HepG2 (cell line): ENCODE data around the gene STAMBPL1. TPM values are rescaled to one million over a fixed set of nuclear protein-coding genes. Genes with fewer than 3 reads are reported as not detected.

ENCODE experiments used
- ATAC-seq: fragments of 200-7000 bp; cut with Tn5 transposase; 3 replicates; pipeline ENCODE4 v1.9.1; 2020; ENCODE audit warnings: mild to moderate bottlenecking, moderate library complexity
- BruUV-seq: library from RNA; stranded (reverse); fragments of 400-500 nt; replicated peaks from 2 replicates; lab custom pipeline; 2021; lab: Mats Ljungman, UMichigan
- CTCF ChIA-PET: fragments of 300-600 bp; formaldehyde crosslinking; extraction: SDS; loops from one replicate; lab custom pipeline; 2021; ENCODE audit warnings: low total read pairs, inconsistent platforms, low intra/inter-chr PET ratio; lab: Yijun Ruan, JAX
- POLR2A ChIA-PET: fragments of 350-600 bp; sonication (Branson Sonifier 250); formaldehyde crosslinking; loops from one replicate; lab custom pipeline; 2020; ENCODE audit warnings: antibody characterized with exemption, inconsistent platforms; lab: Yijun Ruan, JAX
- DNase-seq: peaks from one replicate; pipeline ENCODE4 v3.0.0-alpha.2; 2015; ENCODE audit warnings: low spot score
- FAIRE-seq: peaks from 3 replicates; lab custom pipeline; 2011; peaks lifted over from hg19 to GRCh38; lab: Jason Lieb, UNC
- H2AFZ ChIP-seq: one replicate; pipeline ENCODE4 v1.6.1; 2011; ENCODE audit warnings: low read length, inconsistent platforms
- H3K27ac ChIP-seq: fragments of 300-600 bp; 3 replicates; pipeline ENCODE4 v1.8.0; 2011; ENCODE audit warnings: mixed run types, mild to moderate bottlenecking, mixed read lengths, low read length, inconsistent platforms; ENCODE audit not compliant: insufficient read depth; ENCODE audit errors: extremely low read length
- H3K27me3 ChIP-seq, 2 experiments: fragments of 200-600 bp in 1 of 2; 2 replicates in 1 of 2; 3 replicates in 1 of 2; pipeline versions ENCODE4 v1.6.0 to v1.8.0; 2011; ENCODE audit warnings: low read length in 2 of 2, mild to moderate bottlenecking in 2 of 2, moderate library complexity in 2 of 2, inconsistent platforms in 1 of 2; ENCODE audit not compliant: insufficient read depth in 2 of 2, control insufficient read depth in 1 of 2
- H3K36me3 ChIP-seq, 2 experiments: fragments of 200-600 bp in 1 of 2; replicated peaks in 1 of 2; 2 replicates in 1 of 2; 3 replicates in 1 of 2; pipeline versions ENCODE4 v1.5.1 to v1.8.0; 2011; ENCODE audit warnings: low read length in 2 of 2, inconsistent platforms in 1 of 2; ENCODE audit not compliant: insufficient read depth in 2 of 2, control insufficient read depth in 1 of 2
- H3K4me1 ChIP-seq: 2 replicates; pipeline ENCODE4 v1.5.1; 2012; ENCODE audit warnings: low read length, inconsistent platforms; ENCODE audit not compliant: insufficient read depth
- H3K4me2 ChIP-seq: 2 replicates; pipeline ENCODE4 v1.6.0; 2011; ENCODE audit warnings: low read depth, low read length, inconsistent platforms
- H3K4me3 ChIP-seq, 3 experiments: fragments of 200-600 bp in 1 of 3; sonication (generic), shearing (Covaris generic) in 1 of 3; replicated peaks in 1 of 3; 2 replicates each; pipeline ENCODE4 v1.5.1; 2011 to 2016; ENCODE audit warnings: low read length in 3 of 3, inconsistent platforms in 2 of 3, low read depth in 2 of 3, mild to moderate bottlenecking in 2 of 3, control low read depth in 1 of 3, mixed read lengths in 1 of 3; ENCODE audit not compliant: insufficient read depth in 1 of 3
- H3K79me2 ChIP-seq: one replicate; pipeline ENCODE4 v1.6.1; 2011; ENCODE audit warnings: low read length, inconsistent platforms; ENCODE audit not compliant: insufficient read depth
- H3K9ac ChIP-seq: 2 replicates; pipeline ENCODE4 v1.6.0; 2011; ENCODE audit warnings: mild to moderate bottlenecking, low read depth, low read length, inconsistent platforms; ENCODE audit not compliant: insufficient read depth
- H3K9me3 ChIP-seq: 2 replicates; pipeline ENCODE4 v1.5.1; 2012; ENCODE audit warnings: mild to moderate bottlenecking, low read length
- H4K20me1 ChIP-seq: 2 replicates; pipeline ENCODE4 v1.6.0; 2011; ENCODE audit warnings: inconsistent platforms, mild to moderate bottlenecking, low read length, moderate library complexity; ENCODE audit not compliant: insufficient read depth
- CEBPG ChIP-seq: IDR thresholded peaks from 2 replicates; pipeline ENCODE4 v1.6.1; 2016
- FOXP4 ChIP-seq: sonication (generic); formaldehyde crosslinking; IDR thresholded peaks from 2 replicates; pipeline ENCODE4 v1.4.0; 2020; ENCODE audit warnings: missing genetic modification reagents
- PRPF4 ChIP-seq: fragments of 200-400 bp; formaldehyde crosslinking; IDR thresholded peaks from 2 replicates; pipeline ENCODE4 v1.6.1; 2016; ENCODE audit warnings: low read length, low read depth; ENCODE audit not compliant: poor library complexity, severe bottlenecking
- ZBTB10 ChIP-seq: sonication (generic); formaldehyde crosslinking; IDR thresholded peaks from 2 replicates; pipeline ENCODE4 v1.4.0; 2020; ENCODE audit warnings: missing genetic modification reagents, borderline replicate concordance
- ZKSCAN5 ChIP-seq: sonication (generic); formaldehyde crosslinking; IDR thresholded peaks from 2 replicates; pipeline ENCODE4 v1.5.1; 2020; ENCODE audit warnings: mild to moderate bottlenecking, missing genetic modification reagents
- ZNF292 ChIP-seq: sonication (generic); formaldehyde crosslinking; IDR thresholded peaks from 2 replicates; pipeline ENCODE4 v1.8.1; 2022; ENCODE audit warnings: mild to moderate bottlenecking, low read depth, missing genetic modification reagents, borderline replicate concordance
- in situ Hi-C: cut with HindIII; loops from 2 replicates; pipeline ENCODE4 v1.10.0; 2017; ENCODE audit warnings: low pct_unique_long_range_greater_than_20kb; ENCODE audit not compliant: extremely low pct_ligation_motif_present
- intact Hi-C: fragments of 100-400 bp; cut with micrococcal nuclease; formaldehyde crosslinking; loops from one replicate; pipeline ENCODE4 v1.10.0; 2022; ENCODE audit not compliant: unreplicated experiment
- polyA plus RNA-seq, 8 experiments: library from polyadenylated mRNA; depleted of rRNA in 3 of 8; stranded (reverse) in 7 of 8; unstranded in 1 of 8; fragments of >200 nt; fragmentation: Illumina TruSeq in 4 of 8; extraction: Trizol in 4 of 8; gene quantifications; 2 replicates each; pipeline versions ENCODE4 v1.2.1 to v1.2.3, GENCODE V29; 2011 to 2016; ENCODE audit warnings: low read depth in 4 of 8, missing spikeins in 1 of 8, mixed read lengths in 1 of 8; ENCODE audit not compliant: insufficient read depth in 1 of 8
- total RNA-seq, 5 experiments: library from RNA; depleted of rRNA; stranded (reverse); fragments of >200 nt; fragmentation: Illumina TruSeq; extraction: Trizol; gene quantifications; 2 replicates each; pipeline ENCODE4 v1.2.3, GENCODE V29; 2016; ENCODE audit warnings: low read depth in 1 of 5

Gene STAMBPL1
- total and polyA plus RNA-seq, 2 of the 13 experiments (the other 11 are each of a cell fraction or from before 2014, with no cell fraction given): 1.4 to 1.5 TPM

GRCh38 chr10:88857831-88858230 is 22.2 kb upstream of the STAMBPL1 start:
- no peak for DNase-seq
- ChIA-PET CTCF (no interaction called here), POLR2A (no interaction called here)
- no peaks in the 10 kb centered on the region for H4K20me1 ChIP-seq
- ATAC-seq: no peak
- no peaks in the 10 kb centered on the region for H3K4me1 ChIP-seq
- no peak overlapping the region for H3K4me2 ChIP-seq
- intact Hi-C loops: no loop called here
- H2AFZ ChIP-seq: no peak overlapping the region
- no peak overlapping the region for H3K27ac ChIP-seq
- no peaks in the 10 kb centered on the region for H3K79me2 ChIP-seq
- H3K9me3 ChIP-seq: no peaks in the 10 kb centered on the region
- in situ Hi-C loops: no loop called here
- no peak overlapping the region for H3K9ac ChIP-seq
- no peaks in the 10 kb centered on the region for H3K27me3 ChIP-seq
- TF ChIP-seq FOXP4 (CRISPR knock-in tag): no peak
- no peak for TF ChIP-seq PRPF4
- no peak for TF ChIP-seq ZKSCAN5
- no peak for TF ChIP-seq ZNF292
- no peak for TF ChIP-seq CEBPG
- TF ChIP-seq ZBTB10 (CRISPR knock-in tag): no peak
- no TSS peak for BruUV-seq
- FAIRE-seq: no peak
- H3K36me3 ChIP-seq: no peaks in the 10 kb centered on the region
- H3K4me3 ChIP-seq: no peak overlapping the region
